HL-60/S4 (cell line): Measurements from ENCODE around the gene KCNMA1.
"Not testable (repeated sequence)": the region's sequence is repeated elsewhere in the genome, so short reads cannot be mapped to it uniquely, and the experiment has no call there.

Source experiments
- in situ Hi-C: fragments of 300-500 bp; cut with MboI; formaldehyde crosslinking; loops from 2 replicates; pipeline ENCODE4 v1.14.3; 2022; ENCODE audit warnings: low sequenced_read_pairs

The KCNMA1 gene

GRCh38 chr10:77664696-77665095, 27.1 kb upstream of the KCNMA1 start:
- in situ Hi-C loops = no loop called here

DNA sequence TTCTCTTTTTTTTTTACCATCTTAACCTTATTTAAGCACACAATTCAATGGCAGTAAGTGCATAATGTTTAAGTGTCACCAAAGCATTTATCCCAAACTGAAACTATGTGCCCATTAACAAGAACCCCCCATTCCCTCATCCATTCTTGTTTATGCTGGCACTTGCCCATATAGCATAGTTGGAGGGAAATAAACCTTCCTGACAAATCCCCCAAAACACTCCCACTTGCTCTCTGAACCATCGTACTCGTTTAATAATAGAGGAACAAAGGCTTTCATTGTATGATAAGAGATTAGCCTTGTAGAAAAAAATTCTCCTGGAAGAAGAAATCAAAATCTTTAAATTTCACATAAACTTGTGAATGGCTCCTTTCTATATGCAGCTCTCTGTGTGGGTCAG, 26.4 kb upstream of the KCNMA1 start:
- in situ Hi-C loops = no loop called here

DNA sequence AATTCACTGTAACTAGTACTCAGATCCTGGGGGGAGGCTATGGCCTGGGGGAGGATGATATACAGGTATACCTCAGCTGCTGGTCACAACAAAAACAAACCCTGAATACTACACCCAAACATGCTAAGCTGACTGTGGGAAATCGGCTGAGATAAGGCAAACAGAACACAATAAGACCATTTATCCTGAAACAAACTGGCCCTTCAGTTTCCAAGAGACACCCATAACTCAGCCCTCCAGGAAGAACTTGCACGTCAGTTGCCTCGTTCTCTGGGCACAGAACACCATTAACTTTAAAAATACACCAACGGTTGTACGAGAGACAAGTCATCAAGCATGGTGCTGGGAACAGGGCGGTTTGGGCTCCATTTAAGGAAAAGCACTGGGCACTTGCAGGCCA, 24.1 kb upstream of the KCNMA1 start:
- in situ Hi-C loops = no loop called here

GRCh38 chr10:77661100-77661499, 23.5 kb upstream of the KCNMA1 start:
- in situ Hi-C loops = no loop called here

- in situ Hi-C loops = not testable (repeated sequence)
These were observed 21.6 kb upstream of the KCNMA1 start for GRCh38 chr10:77659046-77659670.

GRCh38 chr10:77653210-77653609, 15.6 kb upstream of the KCNMA1 start:
- in situ Hi-C loops = no loop called here

- in situ Hi-C loops = loop anchor here (10.0 to 25.0 kb wide), 2 partner anchors 262 to 475 kb away; no protein-coding TSS in a partner anchor
These were observed 12.0 kb upstream of the KCNMA1 start for GRCh38 chr10:77649333-77650331.

DNA sequence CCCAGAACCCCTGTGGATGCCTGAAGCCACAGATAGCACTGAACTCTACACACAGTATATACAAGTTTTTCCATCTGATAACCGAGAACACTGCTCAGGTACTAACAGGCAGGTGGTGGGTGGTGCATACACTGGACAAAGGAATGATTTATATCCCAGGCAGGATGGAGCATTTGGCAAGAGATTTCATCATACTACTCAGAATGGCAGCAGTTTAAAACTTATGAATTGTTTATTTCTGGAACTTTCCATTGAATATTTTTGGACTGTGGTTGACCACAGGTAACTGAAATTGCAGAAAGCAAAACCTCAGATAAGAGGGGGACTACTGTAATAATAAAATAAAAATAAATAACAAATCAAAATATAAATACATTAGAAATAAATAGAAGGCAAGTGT, 10.9 kb upstream of the KCNMA1 start:
- in situ Hi-C loops = loop anchor here (10.0 to 25.0 kb wide), 2 partner anchors 261 to 474 kb away; no protein-coding TSS in a partner anchor

DNA sequence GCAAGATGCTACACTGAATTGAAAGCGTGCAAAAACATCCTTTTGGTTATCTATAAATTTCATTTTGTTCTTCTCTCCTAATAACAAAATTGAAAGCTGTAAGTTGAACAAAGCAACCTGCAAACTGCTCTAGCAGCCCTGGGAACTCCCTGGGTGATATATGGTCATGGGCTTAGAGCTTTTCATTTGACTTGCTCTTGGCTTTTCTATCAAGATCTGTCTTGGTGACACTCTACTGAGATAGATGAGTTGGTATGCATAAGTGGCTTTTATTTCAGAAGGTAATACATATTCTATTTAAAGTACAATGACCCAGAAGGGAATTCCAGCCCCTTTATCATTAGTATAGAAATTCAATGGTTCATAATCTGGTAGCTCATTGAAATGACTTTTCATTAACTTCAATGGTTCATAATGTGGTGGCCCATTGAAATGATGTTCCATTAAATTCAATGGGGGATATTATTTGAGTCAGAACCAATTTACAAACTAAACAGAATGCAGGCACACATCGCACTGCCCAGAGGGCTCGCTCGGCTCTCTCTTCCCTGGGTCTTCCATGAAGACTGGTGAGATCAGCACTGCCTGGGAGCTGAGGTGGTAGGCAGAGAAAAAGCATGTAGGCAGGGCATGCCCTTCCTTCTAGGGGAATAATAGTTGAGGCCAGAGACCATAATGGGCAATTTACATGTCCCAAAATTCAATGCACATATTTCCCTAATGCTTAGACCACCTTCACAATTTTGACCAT, 10.1 kb upstream of the KCNMA1 start:
- in situ Hi-C loops = loop anchor here (10.0 to 25.0 kb wide), 2 partner anchors 260 to 473 kb away; no protein-coding TSS in a partner anchor

- in situ Hi-C loops = loop anchor here (10.0 to 25.0 kb wide), 2 partner anchors 257 to 470 kb away; no protein-coding TSS in a partner anchor
These were observed 7.1 kb upstream of the KCNMA1 start for GRCh38 chr10:77644557-77645243.

GRCh38 chr10:77643795-77644468, 6.3 kb upstream of the KCNMA1 start:
- in situ Hi-C loops = loop anchor here (10.0 to 25.0 kb wide), 2 partner anchors 257 to 469 kb away; no protein-coding TSS in a partner anchor

GRCh38 chr10:77641788-77642397, 4.3 kb upstream of the KCNMA1 start:
- in situ Hi-C loops = loop anchor here (10.0 to 25.0 kb wide), 2 partner anchors 255 to 467 kb away; no protein-coding TSS in a partner anchor

DNA sequence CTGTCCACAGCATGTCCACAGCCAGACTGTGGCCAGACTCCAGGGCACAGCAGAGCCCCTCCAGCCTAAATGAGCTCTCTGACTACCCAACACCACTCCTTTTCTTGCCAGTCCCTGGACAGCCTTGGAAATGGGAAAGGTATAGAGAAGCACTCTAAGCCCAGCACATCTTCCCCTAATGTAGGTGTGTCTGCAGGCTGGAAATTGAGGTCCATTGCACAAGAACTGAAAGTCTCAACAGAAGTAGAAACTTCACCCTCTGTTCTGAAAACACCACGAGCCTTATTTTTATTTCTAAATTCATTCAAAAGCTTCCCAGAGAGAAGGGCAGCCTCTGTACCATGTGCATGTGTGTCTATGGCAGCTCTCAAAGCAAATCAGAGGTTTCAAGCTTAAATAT, 3.7 kb upstream of the KCNMA1 start:
- in situ Hi-C loops = loop anchor here (10.0 to 25.0 kb wide), 2 partner anchors 254 to 467 kb away; no protein-coding TSS in a partner anchor

DNA sequence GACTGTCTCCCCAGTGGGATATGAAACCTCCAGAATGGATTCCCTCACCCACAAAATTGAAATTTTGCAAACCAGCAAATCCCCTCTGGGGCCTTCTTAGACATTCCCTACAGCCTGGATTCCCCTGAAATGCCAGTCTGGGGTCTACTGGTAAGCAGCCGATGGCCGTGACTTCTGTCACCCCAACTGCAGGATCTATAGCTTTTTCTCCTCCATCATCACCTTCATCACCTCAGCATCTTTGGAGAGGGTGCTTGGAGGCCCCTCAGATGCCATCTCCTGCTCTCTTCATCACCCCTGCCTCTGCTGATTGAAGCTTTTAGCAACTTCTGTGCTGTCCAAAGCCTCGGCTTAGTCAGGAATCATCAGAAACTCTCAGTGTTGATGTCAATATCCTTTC, 2.6 kb upstream of the KCNMA1 start:
- in situ Hi-C loops = loop anchor here (10.0 to 25.0 kb wide), 2 partner anchors 253 to 465 kb away; no protein-coding TSS in a partner anchor

DNA sequence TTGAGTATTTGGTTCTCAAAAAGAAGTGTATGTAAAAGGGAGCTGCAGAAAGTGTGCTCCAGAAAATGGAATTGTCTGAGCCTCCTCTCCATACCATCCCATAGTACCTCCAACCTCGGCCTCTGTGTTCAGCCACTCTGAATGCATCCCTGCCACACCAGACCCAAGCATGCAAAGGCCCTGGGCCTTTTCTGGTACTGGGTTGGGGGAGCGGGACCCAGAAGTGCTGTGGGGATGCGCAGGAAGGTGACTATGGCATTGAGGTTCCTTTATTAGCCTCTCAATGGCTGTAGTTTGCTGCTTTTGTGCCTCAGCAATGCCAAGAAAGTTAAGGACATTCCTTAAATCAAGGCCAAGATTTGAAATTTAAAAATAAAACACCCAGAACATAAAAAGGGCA, 2.1 kb upstream of the KCNMA1 start:
- in situ Hi-C loops = loop anchor here (10.0 to 25.0 kb wide), 2 partner anchors 252 to 465 kb away; no protein-coding TSS in a partner anchor

- in situ Hi-C loops = loop anchor here (25.0 kb wide), 1 partner anchor 251 kb away; no protein-coding TSS in a partner anchor
These were observed 903 bp upstream of the KCNMA1 start for GRCh38 chr10:77638321-77639101.

GRCh38 chr10:77636967-77637531, 559 bp downstream of the KCNMA1 start:
- in situ Hi-C loops = loop anchor here (25.0 kb wide), 1 partner anchor 250 kb away; no protein-coding TSS in a partner anchor
